ENCODE measurements around the gene OR52E2.

The OR52E2 gene

DNA sequence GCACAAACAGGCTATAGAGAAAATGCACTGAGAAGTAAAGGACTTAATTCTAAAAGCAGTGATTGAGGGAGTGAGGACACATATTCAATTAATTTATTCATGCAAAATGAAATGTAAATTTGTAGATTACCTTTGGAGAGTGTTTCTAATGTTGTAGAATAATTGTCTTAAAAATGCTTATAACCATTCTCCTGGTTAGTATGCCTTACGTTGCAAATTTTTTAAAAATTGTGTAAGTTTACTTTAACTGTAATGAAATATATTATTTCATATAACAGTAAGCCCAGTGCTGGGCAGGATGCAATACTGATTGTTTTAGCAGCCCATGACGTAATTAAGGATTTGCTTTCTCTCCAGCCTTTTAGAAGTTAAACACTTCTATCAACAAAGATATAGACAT, 36.6 kb upstream of the OR52E2 start:
- Histone ChIP-seq H2BK120ac (ENCODE audit: insufficient read depth, low read length, poor library complexity) (no peak overlapping the region), H3K27me3 (ENCODE audit: insufficient read depth, low read length) (no peaks in the 10 kb centered on the region), H3K14ac (ENCODE audit: low read length) (no peak overlapping the region), H2AFZ (ENCODE audit: insufficient read depth, low read length, poor library complexity) (no peak overlapping the region), H3K4me1 (ENCODE audit: control insufficient read depth in 1 of 2, insufficient read depth in 2 of 2, low read length in 2 of 2) (no peaks in the 10 kb centered on the region), H2BK5ac (ENCODE audit: low read depth, low read length, poor library complexity) (no peak overlapping the region), H3K4me3 (ENCODE audit: low read depth, low read length) (no peak overlapping the region), H3K9me3 (ENCODE audit: insufficient read depth, low read depth, low read length) (no peaks in the 10 kb centered on the region), H4K91ac (ENCODE audit: low read depth, low read length) (no peak overlapping the region), H3K36me3 (ENCODE audit: control insufficient read depth in 1 of 2, insufficient read depth in 2 of 2, low read length in 2 of 2) (no peaks in the 10 kb centered on the region), H4K8ac (ENCODE audit: low read depth, low read length) (no peak overlapping the region), H3K4ac (ENCODE audit: low read depth, low read length) (no peak overlapping the region), H3K9ac (ENCODE audit: low read length) (no peak overlapping the region), H3K18ac (ENCODE audit: low read length) (no peak overlapping the region), H2BK12ac (ENCODE audit: low read length) (no peak overlapping the region), H2AK5ac (ENCODE audit: low read length) (no peak overlapping the region), H3K4me2 (ENCODE audit: low read length) (no peak overlapping the region), H3K79me2 (ENCODE audit: control insufficient read depth, insufficient read depth, low read length, poor library complexity) (no peaks in the 10 kb centered on the region), H3K27ac (ENCODE audit: low read depth, low read length) (no peak overlapping the region), H3K79me1 (ENCODE audit: low read length) (no peaks in the 10 kb centered on the region), H4K12ac (ENCODE audit: low read depth, low read length) (no peak overlapping the region), H3K23ac (ENCODE audit: low read length) (no peak overlapping the region)
- DNase-seq, result no peak
- no CpG with 5 or more reads among the region's 2 CpGs for WGBS (ENCODE audit: extremely low coverage, insufficient coverage, insufficient read length)

DNA sequence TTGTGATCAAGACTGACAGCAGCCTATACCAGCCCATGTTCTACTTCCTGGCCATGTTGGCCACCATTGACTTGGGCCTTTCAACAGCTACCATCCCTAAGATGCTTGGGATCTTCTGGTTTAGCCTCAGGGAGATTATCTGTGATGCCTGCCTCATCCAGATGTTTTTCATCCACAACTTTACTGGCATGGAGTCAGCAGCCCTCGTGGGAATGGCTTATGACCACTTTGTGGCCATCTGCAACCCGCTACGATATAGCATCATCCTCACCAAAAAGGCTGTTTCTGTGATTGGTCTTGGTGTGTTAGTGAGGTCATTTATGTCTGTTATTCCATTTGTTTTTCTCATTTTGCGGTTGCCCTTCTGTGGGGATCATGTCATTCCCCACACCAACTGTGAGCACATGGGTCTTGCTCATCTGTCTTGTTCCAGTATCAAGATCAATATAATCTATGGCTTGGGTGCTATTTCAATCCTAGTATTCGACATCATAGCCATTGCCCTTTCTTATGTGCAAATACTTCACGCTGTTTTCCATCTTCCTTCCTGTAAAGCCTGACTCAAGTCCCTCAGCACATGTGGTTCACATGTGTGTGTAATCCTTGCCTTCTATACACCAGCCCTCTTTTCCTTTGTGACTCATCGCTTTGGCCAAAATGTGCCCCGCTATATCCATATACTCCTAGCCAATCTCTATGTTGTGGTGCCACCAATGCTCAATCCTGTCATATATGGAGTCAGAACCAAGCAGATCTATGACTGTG, 33.6 kb upstream of the OR52E2 start:
- H2BK12ac ChIP-seq (ENCODE audit: low read length), result no peak overlapping the region
- no CpG with 5 or more reads among the region's 8 CpGs for WGBS (ENCODE audit: extremely low coverage, insufficient coverage, insufficient read length)
- H4K8ac ChIP-seq (ENCODE audit: low read depth, low read length), result no peak overlapping the region
- no peak overlapping the region for H3K23ac ChIP-seq (ENCODE audit: low read length)
- no peak overlapping the region for H4K91ac ChIP-seq (ENCODE audit: low read depth, low read length)
- no peaks in the 10 kb centered on the region for H3K79me2 ChIP-seq (ENCODE audit: control insufficient read depth, insufficient read depth, low read length, poor library complexity)
- H3K79me1 ChIP-seq (ENCODE audit: low read length), result no peaks in the 10 kb centered on the region
- no peak overlapping the region for H2BK5ac ChIP-seq (ENCODE audit: low read depth, low read length, poor library complexity)
- H3K18ac ChIP-seq (ENCODE audit: low read length), result no peak overlapping the region
- no peak overlapping the region for H3K4me3 ChIP-seq (ENCODE audit: low read depth, low read length)
- H3K9ac ChIP-seq (ENCODE audit: low read length), result no peak overlapping the region
- H3K27ac ChIP-seq (ENCODE audit: low read depth, low read length), result no peak overlapping the region
- no peak overlapping the region for H4K12ac ChIP-seq (ENCODE audit: low read depth, low read length)
- no peak overlapping the region for H2BK120ac ChIP-seq (ENCODE audit: insufficient read depth, low read length, poor library complexity)
- H2AFZ ChIP-seq (ENCODE audit: insufficient read depth, low read length, poor library complexity), result no peak overlapping the region
- H3K14ac ChIP-seq (ENCODE audit: low read length), result no peak overlapping the region
- no peak overlapping the region for H3K4me2 ChIP-seq (ENCODE audit: low read length)
- H3K36me3 ChIP-seq (ENCODE audit: control insufficient read depth in 1 of 2, insufficient read depth in 2 of 2, low read length in 2 of 2), result no peaks in the 10 kb centered on the region
- no peak overlapping the region for H2AK5ac ChIP-seq (ENCODE audit: low read length)
- H3K27me3 ChIP-seq (ENCODE audit: insufficient read depth, low read length), result no peaks in the 10 kb centered on the region
- no peaks in the 10 kb centered on the region for H3K9me3 ChIP-seq (ENCODE audit: insufficient read depth, low read depth, low read length)
- H3K4me1 ChIP-seq (ENCODE audit: control insufficient read depth in 1 of 2, insufficient read depth in 2 of 2, low read length in 2 of 2), result no peaks in the 10 kb centered on the region
- no peak overlapping the region for H3K4ac ChIP-seq (ENCODE audit: low read depth, low read length)
- DNase-seq, result no peak

DNA sequence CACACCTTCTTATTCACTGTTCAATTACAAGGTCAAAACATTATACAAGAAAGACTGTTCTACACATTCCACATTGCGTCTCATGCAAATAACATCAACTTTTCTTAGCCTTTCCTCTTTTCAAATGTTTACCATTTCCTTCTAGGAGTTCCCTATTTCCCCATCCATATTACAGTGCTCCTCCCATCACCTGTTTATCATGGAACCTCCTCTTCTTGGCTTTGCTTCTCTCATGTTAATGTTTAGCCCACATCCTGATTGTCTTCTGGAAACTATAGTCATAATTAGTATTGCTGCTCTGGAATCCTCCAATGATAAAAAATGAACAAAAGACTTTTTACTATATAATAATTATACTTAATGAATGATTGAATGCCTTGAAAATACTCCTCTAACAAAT, 31.2 kb upstream of the OR52E2 start:
- Histone ChIP-seq H3K27ac (ENCODE audit: low read depth, low read length) (no peak overlapping the region), H3K27me3 (ENCODE audit: insufficient read depth, low read length) (no peaks in the 10 kb centered on the region), H3K4me2 (ENCODE audit: low read length) (no peak overlapping the region), H3K14ac (ENCODE audit: low read length) (no peak overlapping the region), H3K23ac (ENCODE audit: low read length) (no peak overlapping the region), H4K8ac (ENCODE audit: low read depth, low read length) (no peak overlapping the region), H3K79me2 (ENCODE audit: control insufficient read depth, insufficient read depth, low read length, poor library complexity) (no peaks in the 10 kb centered on the region), H3K36me3 (ENCODE audit: control insufficient read depth in 1 of 2, insufficient read depth in 2 of 2, low read length in 2 of 2) (no peaks in the 10 kb centered on the region), H3K9me3 (ENCODE audit: insufficient read depth, low read depth, low read length) (no peaks in the 10 kb centered on the region), H3K79me1 (ENCODE audit: low read length) (no peaks in the 10 kb centered on the region), H3K4ac (ENCODE audit: low read depth, low read length) (no peak overlapping the region), H3K18ac (ENCODE audit: low read length) (no peak overlapping the region), H3K9ac (ENCODE audit: low read length) (no peak overlapping the region), H2AFZ (ENCODE audit: insufficient read depth, low read length, poor library complexity) (no peak overlapping the region), H2BK5ac (ENCODE audit: low read depth, low read length, poor library complexity) (no peak overlapping the region), H4K91ac (ENCODE audit: low read depth, low read length) (no peak overlapping the region), H3K4me1 (ENCODE audit: control insufficient read depth in 1 of 2, insufficient read depth in 2 of 2, low read length in 2 of 2) (no peaks in the 10 kb centered on the region), H2BK120ac (ENCODE audit: insufficient read depth, low read length, poor library complexity) (no peak overlapping the region), H2BK12ac (ENCODE audit: low read length) (no peak overlapping the region), H2AK5ac (ENCODE audit: low read length) (no peak overlapping the region), H3K4me3 (ENCODE audit: low read depth, low read length) (no peak overlapping the region), H4K12ac (ENCODE audit: low read depth, low read length) (no peak overlapping the region)
- no CpG with 5 or more reads among the region's 1 CpG for WGBS (ENCODE audit: extremely low coverage, insufficient coverage, insufficient read length)
- no peak for DNase-seq

DNA sequence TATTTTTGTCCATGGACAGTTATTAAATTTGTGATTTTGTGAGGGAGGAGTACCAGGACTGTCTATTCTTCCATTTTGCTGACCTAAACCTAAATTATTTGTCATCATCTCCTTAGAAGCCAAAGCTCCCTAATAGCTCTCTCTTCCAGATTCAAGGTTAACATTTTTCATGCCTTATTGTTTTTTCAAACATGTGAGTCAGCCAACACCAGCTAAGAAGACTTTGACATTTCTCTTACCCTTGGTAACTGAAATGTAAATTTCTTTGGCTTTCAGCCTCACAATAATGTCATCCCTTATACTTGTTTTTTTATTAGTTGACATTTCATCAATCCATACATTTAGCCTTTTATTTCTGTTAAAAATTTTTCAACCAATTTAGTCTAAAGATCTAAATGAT, 29.1 kb upstream of the OR52E2 start:
- no peak overlapping the region for H3K9ac ChIP-seq (ENCODE audit: low read length)

More for the DNA sequence above, 29.1 kb upstream of the OR52E2 start:
- Histone ChIP-seq H3K79me2 (ENCODE audit: control insufficient read depth, insufficient read depth, low read length, poor library complexity) (no peaks in the 10 kb centered on the region), H3K27me3 (ENCODE audit: insufficient read depth, low read length) (no peaks in the 10 kb centered on the region), H4K8ac (ENCODE audit: low read depth, low read length) (no peak overlapping the region), H3K27ac (ENCODE audit: low read depth, low read length) (no peak overlapping the region), H3K23ac (ENCODE audit: low read length) (no peak overlapping the region), H2AFZ (ENCODE audit: insufficient read depth, low read length, poor library complexity) (no peak overlapping the region), H2AK5ac (ENCODE audit: low read length) (no peak overlapping the region), H3K14ac (ENCODE audit: low read length) (no peak overlapping the region), H3K4me2 (ENCODE audit: low read length) (no peak overlapping the region), H3K36me3 (ENCODE audit: control insufficient read depth in 1 of 2, insufficient read depth in 2 of 2, low read length in 2 of 2) (no peaks in the 10 kb centered on the region), H3K4me3 (ENCODE audit: low read depth, low read length) (no peak overlapping the region), H3K79me1 (ENCODE audit: low read length) (no peaks in the 10 kb centered on the region), H2BK120ac (ENCODE audit: insufficient read depth, low read length, poor library complexity) (no peak overlapping the region), H4K91ac (ENCODE audit: low read depth, low read length) (no peak overlapping the region), H2BK5ac (ENCODE audit: low read depth, low read length, poor library complexity) (no peak overlapping the region), H4K12ac (ENCODE audit: low read depth, low read length) (no peak overlapping the region), H3K4me1 (ENCODE audit: control insufficient read depth in 1 of 2, insufficient read depth in 2 of 2, low read length in 2 of 2) (no peaks in the 10 kb centered on the region), H3K18ac (ENCODE audit: low read length) (no peak overlapping the region), H3K9me3 (ENCODE audit: insufficient read depth, low read depth, low read length) (no peaks in the 10 kb centered on the region), H3K4ac (ENCODE audit: low read depth, low read length) (no peak overlapping the region), H2BK12ac (ENCODE audit: low read length) (no peak overlapping the region)
- no peak for DNase-seq
